Heart right ventricle (tissue), 16 donors: ENCODE results near the gene HSBP1L1. TPM values are rescaled to one million over a fixed set of nuclear protein-coding genes. Genes with fewer than 3 reads are reported as not detected.
A peak's percentile ranks its signal among the peaks of the same experiment; 100 is the strongest.

Experiments
- ATAC-seq, 8 donors: fragments of 200-7000 bp; cut with Tn5 transposase; one replicate each; pipeline ENCODE4 v1.9.1; 2020; ENCODE audit warnings: mild to moderate bottlenecking in 8 of 8, moderate library complexity in 8 of 8, moderate number of reproducible peaks in 1 of 8
- DNase-seq, 2 donors: peaks; one replicate each; pipeline ENCODE4 v3.0.0-alpha.2; 2020
- H3K27ac ChIP-seq, 10 donors: fragments of 200-600 bp; sonication (generic) in 2 of 10; one replicate each; pipeline versions ENCODE4 v1.5.0 to v1.8.0; 2020 to 2022; ENCODE audit warnings: mild to moderate bottlenecking in 3 of 10
- H3K27me3 ChIP-seq, 7 donors: fragments of 200-600 bp; one replicate each; pipeline ENCODE4 v1.8.0; 2021 to 2022; ENCODE audit warnings: mild to moderate bottlenecking in 2 of 7
- H3K36me3 ChIP-seq, 9 donors: fragments of 200-600 bp; sonication (generic) in 1 of 9; one replicate each; pipeline versions ENCODE4 v1.5.0 to v1.8.0; 2020 to 2022; ENCODE audit warnings: mild to moderate bottlenecking in 2 of 9
- H3K4me1 ChIP-seq, 9 donors: fragments of 200-600 bp; sonication (generic) in 1 of 9; one replicate each; pipeline versions ENCODE4 v1.5.0 to v1.8.0; 2020 to 2022; ENCODE audit warnings: mild to moderate bottlenecking in 4 of 9
- H3K4me3 ChIP-seq, 10 donors: fragments of 200-600 bp; sonication (generic) in 2 of 10; one replicate each; pipeline versions ENCODE4 v1.5.0 to v1.8.0; 2020 to 2022; ENCODE audit warnings: mild to moderate bottlenecking in 7 of 10, moderate library complexity in 2 of 10
- H3K9me3 ChIP-seq, 11 donors: fragments of 200-600 bp in 10 of 11; sonication (generic) in 2 of 11; one replicate each; pipeline versions ENCODE4 v1.5.0 to v1.8.0; 2013 to 2022; ENCODE audit warnings: mild to moderate bottlenecking in 2 of 11, control low read depth in 1 of 11, moderate library complexity in 1 of 11
- WGBS, 2 donors: extraction: QIAGEN DNeasy Blood & Tissue Kit; methylation state at CpG; one replicate each; pipeline ENCODE4 v1.1.7; 2013; ENCODE audit warnings: inconsistent platforms in 1 of 2; 5-methylcytosine and 5-hydroxymethylcytosine counted together
- intact Hi-C, 10 donors: fragments of 100-400 bp; cut with DNase I; formaldehyde crosslinking; loops; one replicate each; pipeline versions ENCODE4 v1.11.1 to v1.14.2; 2022
- polyA plus RNA-seq, 2 donors: library from polyadenylated mRNA; stranded (reverse); fragments of 200-250 nt; gene quantifications; one replicate each; pipeline ENCODE4 v1.2.3, GENCODE V29; 2013
- total RNA-seq, 10 donors: library from RNA; stranded (reverse); fragmentation: NEBNext Ultra II Directional in 3 of 10; extraction: Animal tissue kit (Norgen Biotek cat#: 25700) in 3 of 10; gene quantifications; one replicate each; pipeline versions ENCODE4 v1.2.1 to v1.2.4, GENCODE V29; 2021 to 2023
- TF ChIP-seq, protein P1 (sequence below), 9 donors: fragments of 200-600 bp; sonication (generic) in 2 of 9; IDR thresholded peaks; one replicate each; pipeline versions ENCODE4 v1.5.0 to v1.8.0; 2021 to 2022; ENCODE audit warnings: antibody characterized with exemption in 9 of 9, mild to moderate bottlenecking in 5 of 9, moderate library complexity in 1 of 9
- donor health status: Arrhythmogenic right ventricular cardiomyopathy.
- donor health status: ischemic (EF 13 %, LVEDD 7.1; RV severe dilation, severe dysfunction).
- donor health status: healthy with polysubstance abuse.
- donor health status: DM: no; HTN: yes; CAD: no.
- donor health status: DM: no; HTN: no; CAD: no.
- donor health status: ischemic (EF 25% LVEDD 6.9; RV normal size, moderate dysfunction).
- donor health status: ischemic (EF 25% LVEDD 5.7; RV mildly dilated, moderate dysfunction).
- donor health status: healthy.
- donor health status: DM: yes; HTN: yes; CAD: no.
- donor health status: Ischemic cardiomyopathy.
- donor health status: ischemic (EF 35%, LVEDD 5.7; RV mildly dilated, moderate dysfunction).
- donor health status: nonischemic (EF 11% LVEDD 7.7; RV severe dilation, severe dysfunction).
- donor health status: DM: yes; HTN: yes; CAD: no.
- donor health status: PGD.
- donor health status: ischemic (EF 29% LVEDD 5.4; RV normal size, mild dysfunction).
- donor health status: nonischemic (EF 23%, LVEDD 6.1; RV moderate dilation, normal function).

The HSBP1L1 gene
- total and polyA plus RNA-seq, 12 donors = 3.8 to 56.5 (median 6.4) TPM

DNA sequence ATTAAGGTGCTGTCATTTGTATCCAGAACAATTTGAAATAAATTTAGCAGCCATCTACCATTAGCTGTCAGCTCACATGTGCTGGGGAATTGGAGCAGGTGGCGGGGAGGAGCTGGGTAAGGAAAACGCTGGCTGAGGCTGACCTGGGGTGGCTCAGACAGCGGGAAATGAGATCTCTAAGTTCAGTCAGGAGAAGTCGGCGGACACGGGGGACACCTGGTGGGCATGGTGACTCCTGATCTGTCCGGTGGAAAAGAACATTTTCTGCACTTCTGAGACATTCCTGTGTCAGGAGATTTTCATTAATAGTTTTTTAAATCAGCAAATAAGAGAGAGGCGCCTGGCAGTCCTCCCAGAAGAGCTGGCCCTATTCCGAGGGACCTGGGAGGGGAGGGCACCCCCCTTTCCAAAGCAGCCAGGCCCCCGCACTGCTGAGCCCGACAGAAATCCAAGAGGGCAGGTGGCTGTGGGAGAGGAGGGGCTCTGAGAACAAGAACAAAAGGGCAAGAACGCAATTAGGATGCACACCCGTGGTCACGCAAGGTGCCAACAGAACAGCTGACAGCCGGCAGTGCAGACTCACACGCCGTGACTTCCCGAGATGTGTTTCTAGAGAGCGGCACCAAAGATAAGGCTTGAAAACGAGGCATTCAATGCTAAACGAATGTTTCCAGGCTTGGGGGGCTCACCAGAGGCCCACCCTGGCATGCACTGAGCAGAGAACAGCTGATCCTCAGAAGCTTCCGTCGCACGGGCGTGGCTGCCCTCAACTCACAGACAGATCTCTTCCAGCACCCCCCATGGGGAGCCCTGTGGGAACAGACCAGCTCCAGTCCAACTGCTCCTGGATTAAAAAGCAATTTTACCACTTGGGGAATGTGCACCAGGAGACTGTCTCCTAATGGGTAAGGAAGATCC lies 39.4 kb upstream of the HSBP1L1 start:
- no peak for DNase-seq
- intact Hi-C loops = no loop called here
- TF ChIP-seq, protein P1, sequence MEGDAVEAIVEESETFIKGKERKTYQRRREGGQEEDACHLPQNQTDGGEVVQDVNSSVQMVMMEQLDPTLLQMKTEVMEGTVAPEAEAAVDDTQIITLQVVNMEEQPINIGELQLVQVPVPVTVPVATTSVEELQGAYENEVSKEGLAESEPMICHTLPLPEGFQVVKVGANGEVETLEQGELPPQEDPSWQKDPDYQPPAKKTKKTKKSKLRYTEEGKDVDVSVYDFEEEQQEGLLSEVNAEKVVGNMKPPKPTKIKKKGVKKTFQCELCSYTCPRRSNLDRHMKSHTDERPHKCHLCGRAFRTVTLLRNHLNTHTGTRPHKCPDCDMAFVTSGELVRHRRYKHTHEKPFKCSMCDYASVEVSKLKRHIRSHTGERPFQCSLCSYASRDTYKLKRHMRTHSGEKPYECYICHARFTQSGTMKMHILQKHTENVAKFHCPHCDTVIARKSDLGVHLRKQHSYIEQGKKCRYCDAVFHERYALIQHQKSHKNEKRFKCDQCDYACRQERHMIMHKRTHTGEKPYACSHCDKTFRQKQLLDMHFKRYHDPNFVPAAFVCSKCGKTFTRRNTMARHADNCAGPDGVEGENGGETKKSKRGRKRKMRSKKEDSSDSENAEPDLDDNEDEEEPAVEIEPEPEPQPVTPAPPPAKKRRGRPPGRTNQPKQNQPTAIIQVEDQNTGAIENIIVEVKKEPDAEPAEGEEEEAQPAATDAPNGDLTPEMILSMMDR (IDR thresholded peaks at IDR 0.05) = peak in 1 of 9 donors; percentile 17
- no peaks in the 10 kb centered on the region for H3K27me3 ChIP-seq
- peak; percentile 38 to 80 (median 69) for ATAC-seq
- H3K27ac ChIP-seq = no peak overlapping the region
- peaks cover 0 to 56% (median 13%) of the 10 kb centered on the region in 9 donors for H3K36me3 ChIP-seq
- H3K9me3 ChIP-seq = peaks cover 0 to 16% (median 12%) of the 10 kb centered on the region in 11 donors
- peaks cover 0 to 16% (median 11%) of the 10 kb centered on the region in 9 donors for H3K4me1 ChIP-seq
- 58 to 68% methylated on average over 25 of the region's 25 CpGs for WGBS, 2 donors
- H3K4me3 ChIP-seq = no peak overlapping the region

DNA sequence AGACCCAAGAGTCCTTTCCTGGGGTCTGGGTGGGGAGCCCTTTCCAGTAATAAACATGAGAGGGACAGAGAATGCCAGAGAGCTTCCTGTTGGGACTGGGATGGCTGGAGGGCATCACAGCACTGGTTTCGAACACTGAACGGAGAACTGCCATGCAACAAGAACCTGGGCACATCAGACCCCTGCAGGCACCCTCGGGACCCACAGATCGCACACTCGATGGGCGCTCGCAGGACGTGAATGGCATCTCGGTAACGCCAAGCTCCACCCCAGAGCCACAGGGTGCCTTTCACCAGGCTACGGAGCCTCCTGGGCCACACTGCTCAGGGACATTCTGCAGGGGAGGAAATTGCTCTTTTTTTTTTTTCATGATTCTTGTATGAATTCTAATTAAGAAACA lies 38.1 kb upstream of the HSBP1L1 start:
- Histone ChIP-seq H3K27ac (no peak overlapping the region), H3K4me3 (no peak overlapping the region), H3K36me3 (peaks cover 0 to 68% (median 16%) of the 10 kb centered on the region in 9 donors), H3K27me3 (no peaks in the 10 kb centered on the region), H3K9me3 (peaks cover 0 to 28% (median 23%) of the 10 kb centered on the region in 11 donors), H3K4me1 (peaks cover 0 to 16% (median 11%) of the 10 kb centered on the region in 9 donors)
- intact Hi-C loops = no loop called here
- 93 to 96% methylated on average over 11 of the region's 11 CpGs for WGBS, 2 donors
- DNase-seq = no peak
- TF ChIP-seq, protein P1 (IDR thresholded peaks at IDR 0.05) = no peak
- no peak for ATAC-seq

DNA sequence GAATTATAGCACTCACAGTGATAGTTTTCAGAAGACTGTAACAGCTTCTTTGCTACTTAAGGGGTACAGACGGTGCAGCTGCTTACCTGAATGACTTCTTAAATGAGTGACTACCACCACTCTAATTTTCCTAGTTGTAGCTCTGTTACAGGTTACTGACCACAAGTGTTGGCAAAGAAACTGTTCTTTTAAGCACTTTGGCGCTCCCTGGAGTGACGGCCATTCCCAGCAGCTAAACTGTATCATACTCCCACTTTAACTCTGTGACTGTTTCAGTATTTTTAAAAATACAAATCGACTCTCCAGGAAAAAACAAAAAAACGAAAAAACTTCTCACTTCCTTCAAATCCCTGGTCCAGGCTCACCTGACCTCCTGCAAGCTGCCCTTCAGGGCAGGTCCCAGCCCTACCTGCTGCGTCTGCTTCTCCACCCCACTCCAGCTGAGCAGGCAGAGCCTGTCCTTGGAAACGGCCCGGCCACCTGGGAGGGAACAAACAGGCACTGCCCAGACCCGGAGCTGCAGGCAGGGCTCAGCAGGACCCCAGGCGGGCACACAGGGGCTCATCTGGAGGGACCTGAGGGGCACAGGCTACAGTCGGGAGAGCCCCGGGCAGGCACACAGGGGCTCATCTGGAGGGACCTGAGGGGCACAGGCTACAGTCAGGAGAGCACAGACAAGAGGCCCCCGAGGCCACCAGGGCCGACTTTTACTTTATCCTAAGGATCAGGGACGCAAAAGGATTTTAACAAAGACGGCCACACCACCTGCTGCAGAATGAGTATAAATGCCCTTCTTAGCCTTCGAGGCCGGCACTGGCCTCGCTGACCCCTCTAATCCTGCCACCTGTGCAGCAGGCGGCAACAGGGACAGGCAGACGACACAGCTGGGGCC lies 37.5 kb upstream of the HSBP1L1 start:
- intact Hi-C loops = no loop called here
- TF ChIP-seq, protein P1 (IDR thresholded peaks at IDR 0.05) = no peak
- peaks cover 0 to 72% (median 16%) of the 10 kb centered on the region in 9 donors for H3K36me3 ChIP-seq
- 88 to 90% methylated on average over 21 of the region's 21 CpGs for WGBS, 2 donors
- H3K9me3 ChIP-seq = peaks cover 0 to 35% (median 28%) of the 10 kb centered on the region in 11 donors
- no peaks in the 10 kb centered on the region for H3K27me3 ChIP-seq
- no peak overlapping the region for H3K27ac ChIP-seq
- H3K4me3 ChIP-seq = no peak overlapping the region
- DNase-seq = no peak
- no peak for ATAC-seq
- peaks cover 0 to 16% (median 11%) of the 10 kb centered on the region in 9 donors for H3K4me1 ChIP-seq
